ENCODE results near the gene SOCS3.
"Not testable (repeated sequence)": the region's sequence is repeated elsewhere in the genome, so short reads cannot be mapped to it uniquely, and the experiment has no call there.

The SOCS3 gene

DNA sequence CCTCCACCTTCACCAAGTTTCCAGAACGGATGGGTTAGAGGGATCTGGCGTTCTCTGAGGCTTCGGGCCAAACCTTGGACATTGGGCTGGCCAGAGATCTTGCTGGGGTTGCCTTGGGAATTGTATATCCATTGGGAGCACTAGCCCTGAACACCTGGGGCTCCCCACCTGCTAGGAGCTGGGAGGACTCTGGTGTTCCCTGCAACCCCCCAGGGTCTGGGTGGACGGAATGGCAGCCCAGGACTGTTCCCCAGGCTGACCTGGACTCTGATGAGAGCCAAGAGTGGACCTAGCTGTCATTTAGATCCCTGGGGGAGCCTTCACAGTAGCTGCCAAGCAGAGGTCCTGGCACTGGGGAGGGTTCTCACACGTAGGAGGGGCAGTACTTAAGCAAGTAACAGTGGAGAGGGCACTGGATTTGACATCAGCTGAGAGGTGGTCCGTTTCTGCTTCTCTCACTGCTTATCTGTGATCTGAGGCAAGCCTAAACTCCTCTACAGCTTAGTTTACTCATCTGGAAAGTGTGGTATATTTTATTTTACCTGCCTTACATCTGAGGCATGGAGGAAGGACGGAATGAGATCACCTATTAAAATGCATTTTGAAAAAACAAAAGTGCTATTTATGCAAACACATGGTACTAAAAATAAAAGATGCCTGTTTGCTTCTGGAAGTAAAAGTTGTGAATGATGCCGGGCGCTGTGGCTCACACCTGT, 11.7 kb downstream of the SOCS3 start:
- DNase-seq (ENCODE audit: low read depth), result no peak

DNA sequence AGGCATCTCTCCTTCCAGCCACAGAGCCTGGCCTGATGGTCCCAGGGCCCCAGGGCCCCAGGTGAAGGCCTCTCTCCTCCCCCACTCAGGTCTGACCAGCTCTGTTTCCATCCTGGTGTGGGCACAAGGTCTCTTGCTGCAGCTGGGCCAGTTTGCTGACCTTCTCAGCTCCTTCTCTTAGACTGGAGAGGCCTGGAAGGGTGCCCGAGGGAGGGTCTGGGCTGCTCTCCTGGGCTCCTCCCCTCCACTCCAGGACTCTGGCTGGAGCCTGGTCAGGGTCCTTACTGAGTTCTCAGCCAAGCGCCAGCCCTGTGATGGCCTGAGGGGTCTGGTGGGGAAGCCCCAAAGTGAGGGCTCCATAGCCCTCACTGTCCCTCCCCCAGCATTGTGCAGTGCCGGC, 12.4 kb downstream of the SOCS3 start:
- no peak for DNase-seq (ENCODE audit: low read depth)

DNA sequence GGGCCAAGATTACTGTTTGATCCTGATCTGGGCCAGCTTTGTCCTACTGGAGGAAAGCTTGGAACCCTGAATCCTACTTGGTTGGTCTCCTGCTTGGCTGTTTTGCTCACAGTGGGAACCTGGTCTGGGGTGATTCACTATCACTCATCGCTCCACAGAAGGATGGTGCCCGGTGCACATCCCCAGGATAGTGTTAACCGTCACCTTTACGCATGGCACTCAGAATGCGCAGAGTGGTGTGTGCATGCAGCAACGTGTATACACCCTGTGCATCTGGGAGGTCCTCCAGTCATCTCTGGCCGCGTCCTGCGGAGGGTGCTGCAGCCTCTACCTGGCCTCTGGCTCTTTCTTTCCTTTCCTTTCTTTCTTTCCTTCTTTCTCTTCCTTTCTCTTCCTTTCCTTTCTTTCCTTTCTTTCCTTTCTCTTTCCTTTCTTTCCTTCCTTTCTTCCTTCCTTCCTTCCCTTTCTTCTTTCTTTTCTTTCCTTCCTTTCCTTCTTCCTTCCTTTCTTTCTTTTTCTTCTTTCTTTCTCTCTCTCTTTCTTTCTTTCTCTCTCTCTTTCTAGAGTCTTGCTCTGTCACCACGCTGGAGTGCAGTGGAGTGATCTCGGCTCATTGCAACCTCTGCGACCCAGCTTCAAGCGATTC, 13.1 kb downstream of the SOCS3 start:
- DNase-seq (ENCODE audit: low read depth), result no peak

DNA sequence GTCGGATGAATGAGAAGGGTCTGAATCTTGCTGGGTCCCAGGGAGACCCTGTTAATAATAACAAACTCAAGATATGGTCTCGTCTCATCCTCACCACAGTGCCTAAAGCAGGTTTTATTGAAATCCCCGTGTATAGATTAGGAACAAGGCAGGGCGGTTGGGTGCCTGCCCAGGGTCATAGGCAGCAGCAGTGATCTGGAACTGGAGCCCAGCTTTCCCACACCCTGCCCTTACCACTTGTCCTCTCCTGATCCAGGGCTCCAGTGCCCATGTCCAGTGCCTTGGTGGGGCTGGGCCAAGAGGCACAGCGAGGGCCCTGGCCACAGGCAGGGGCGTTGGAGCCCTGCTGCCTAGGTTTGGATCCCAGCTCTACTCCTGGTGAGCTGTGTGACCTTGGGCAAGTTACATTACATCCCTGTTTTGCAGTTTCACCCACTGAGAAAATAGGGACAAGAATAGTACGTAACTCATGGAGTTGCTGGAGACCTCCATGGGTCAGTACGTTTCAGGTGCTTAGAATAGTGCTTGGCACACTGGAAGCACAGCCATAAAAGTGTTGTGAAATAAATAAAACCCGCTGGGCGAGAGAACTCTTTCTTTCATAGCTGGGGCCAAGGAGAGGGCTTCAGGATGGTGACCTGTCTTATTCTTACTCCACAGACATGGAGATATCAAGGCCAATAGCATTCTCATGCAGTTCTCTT, 13.9 kb downstream of the SOCS3 start:
- DNase-seq (ENCODE audit: low read depth), result no peak

DNA sequence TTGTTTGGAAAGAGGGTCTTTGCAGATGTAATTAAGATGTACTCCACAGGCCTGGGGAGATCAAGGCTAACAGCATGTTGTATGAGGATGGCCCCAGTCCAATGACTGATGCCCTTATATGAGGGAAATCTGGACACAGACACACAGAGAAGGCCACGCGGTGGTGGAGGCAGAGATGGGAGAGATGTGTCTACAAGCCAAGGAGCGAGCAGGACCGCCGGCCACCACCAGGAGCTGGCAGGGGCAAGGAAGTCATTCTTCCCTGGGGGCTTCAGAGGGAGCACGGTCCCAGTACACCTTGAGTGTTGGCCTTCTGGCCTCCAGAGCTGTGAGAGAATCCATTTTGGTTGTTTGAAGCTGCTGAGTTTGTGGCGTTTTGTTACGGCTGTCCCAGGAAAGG, 14.7 kb downstream of the SOCS3 start:
- no peak for DNase-seq (ENCODE audit: low read depth)

DNA sequence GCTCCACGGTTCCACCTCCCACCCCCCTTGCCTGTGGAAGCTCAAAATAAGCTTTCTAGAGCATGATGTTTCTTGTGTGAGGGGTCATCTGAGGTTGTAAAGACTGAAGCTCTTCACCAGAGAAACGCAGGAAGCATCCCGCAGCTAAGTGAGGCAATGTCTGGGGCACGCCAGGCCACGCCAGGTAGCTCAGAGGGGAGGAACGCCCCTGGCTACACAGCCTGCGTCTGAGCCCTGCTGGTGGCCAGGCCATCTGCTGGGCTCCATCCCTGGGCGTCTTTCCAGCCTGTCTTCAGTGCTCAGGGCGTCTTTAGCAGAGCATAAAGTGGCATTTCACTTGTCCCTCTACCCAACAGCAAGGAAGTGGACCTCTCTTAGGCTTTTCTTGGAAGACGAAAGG, 15.2 kb downstream of the SOCS3 start:
- DNase-seq (ENCODE audit: low read depth), result no peak

DNA sequence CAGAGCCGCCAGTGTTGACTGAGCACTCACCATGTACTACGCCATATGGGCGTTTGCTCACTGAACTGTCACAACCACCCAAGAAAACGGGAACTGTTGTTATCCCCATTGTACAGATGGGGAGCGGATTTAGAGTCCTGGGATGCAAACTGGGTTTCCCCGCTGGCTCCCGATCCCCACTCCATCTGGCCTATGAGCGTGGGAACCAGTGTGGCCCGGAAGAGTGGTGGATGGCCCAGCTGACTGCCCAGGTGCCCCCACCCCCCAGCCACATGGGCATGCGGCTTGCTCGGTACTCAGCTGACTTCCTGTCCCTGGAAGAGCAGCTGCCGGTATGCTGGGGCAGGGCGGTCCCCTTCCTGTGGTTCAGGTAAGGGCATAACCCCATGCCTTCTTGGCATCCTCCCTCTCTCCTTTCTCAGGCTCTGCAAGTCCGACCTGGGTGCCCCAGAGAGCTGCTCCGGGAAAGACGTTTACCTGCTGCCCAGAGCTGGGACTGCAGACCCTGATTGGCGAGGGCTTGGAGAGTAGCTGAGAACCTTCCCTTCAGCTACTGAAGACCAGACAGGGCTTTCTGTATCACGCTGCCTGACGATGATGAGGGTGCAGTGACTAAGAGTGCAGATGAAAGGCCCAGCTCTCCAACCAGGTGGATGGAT, 16.2 kb downstream of the SOCS3 start:
- DNase-seq (ENCODE audit: low read depth), result no peak

DNA sequence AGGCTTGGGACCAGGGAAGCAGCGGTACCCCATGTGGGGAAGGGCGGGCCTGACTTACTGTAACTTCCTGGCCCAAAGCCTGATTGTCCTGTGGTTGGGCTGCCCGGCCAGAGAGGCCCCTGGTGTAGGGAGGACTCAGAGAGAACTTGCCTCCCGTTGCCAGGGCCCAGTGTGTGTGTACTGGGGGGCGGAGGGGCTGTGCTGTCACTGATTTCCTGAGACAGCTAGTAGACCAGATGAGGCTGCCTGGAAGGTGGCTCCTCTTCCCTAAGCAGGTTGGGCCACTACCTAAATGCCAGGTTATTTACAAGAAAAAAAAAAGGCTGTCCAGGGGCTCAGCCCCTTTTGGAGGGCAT, 16.7 kb downstream of the SOCS3 start:
- DNase-seq (ENCODE audit: low read depth), result peak; percentile 79

DNA sequence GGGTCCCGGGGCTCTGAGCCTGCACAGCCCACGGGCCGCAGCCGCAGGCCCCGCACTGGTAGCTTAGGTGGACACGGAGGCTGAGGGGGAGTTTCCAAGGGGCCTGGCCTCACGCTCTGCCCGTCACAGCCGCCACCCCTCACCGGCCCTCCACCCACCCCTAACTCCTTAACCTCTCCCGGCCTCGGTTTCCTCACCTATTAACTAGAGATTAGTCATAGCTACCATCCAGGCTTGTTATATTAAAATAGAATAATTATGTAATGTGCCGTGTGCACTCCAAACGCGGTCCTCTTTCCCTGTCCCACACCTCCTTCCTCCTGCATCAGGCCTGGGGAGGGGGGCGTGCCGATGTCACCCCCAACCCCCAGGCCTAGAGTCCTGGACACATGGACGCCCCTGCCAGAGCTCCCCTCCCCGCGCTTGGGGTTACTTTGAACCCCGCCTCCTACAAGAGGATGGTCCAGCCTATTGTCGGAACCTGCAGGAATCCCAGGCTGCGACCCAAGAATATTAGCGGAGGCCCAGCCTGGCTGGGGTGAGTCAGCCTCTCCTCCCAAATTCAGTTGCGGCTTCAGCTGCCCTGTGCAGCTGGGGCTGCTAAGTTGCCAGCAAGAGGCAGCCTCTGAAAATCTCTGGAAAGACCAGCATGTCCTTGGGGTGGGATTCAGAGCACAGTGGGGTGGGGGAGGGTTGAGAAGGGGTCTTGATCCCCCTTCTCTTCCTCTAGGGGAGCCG, 17.3 kb downstream of the SOCS3 start:
- peak; percentile 87 for DNase-seq (ENCODE audit: low read depth)

DNA sequence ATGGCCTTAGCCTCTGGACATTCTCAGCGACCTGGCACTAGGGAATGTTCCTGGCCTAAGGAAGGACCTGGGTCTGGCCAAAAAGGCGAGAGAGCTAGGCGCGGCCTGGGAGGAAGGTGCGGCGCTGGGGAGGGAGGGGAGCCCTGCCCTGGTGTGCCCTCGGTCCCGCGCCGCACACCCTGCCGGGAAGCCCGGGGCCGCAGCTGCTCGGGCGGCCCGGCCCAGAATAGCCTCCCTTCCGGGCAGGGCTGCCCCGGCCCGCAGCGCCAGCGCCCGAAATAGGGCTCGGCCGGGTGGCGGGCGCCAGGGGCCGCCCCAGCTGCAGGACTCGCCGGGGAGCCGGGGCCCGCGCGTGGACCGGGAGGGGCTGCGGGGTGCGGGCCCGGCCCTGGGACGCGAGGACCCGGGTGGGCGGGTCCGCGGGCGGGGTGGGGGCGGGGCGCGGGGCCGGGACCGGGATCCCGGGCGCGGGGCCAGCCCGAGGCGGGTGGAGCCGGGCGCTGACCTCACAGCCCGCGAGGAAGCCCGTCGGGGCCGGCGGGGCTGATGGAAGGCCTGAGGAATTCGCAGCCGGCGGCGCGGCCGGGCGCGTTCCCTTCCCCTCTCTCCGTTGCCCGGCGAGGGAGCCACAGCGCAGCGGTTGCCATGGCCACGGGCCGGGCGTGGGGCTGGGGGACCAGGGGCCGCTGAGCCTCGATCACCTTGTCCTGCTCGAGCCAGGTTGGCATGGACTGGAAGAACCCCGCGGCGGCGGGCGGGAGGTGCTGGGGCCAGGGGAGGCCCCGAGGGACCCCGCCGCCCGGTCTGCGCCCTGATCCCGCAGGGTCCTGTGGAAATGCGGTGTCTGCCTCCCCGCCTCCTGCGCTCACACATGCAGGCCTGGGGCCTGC, 18.1 kb downstream of the SOCS3 start:
- no peak for DNase-seq (ENCODE audit: low read depth)

DNA sequence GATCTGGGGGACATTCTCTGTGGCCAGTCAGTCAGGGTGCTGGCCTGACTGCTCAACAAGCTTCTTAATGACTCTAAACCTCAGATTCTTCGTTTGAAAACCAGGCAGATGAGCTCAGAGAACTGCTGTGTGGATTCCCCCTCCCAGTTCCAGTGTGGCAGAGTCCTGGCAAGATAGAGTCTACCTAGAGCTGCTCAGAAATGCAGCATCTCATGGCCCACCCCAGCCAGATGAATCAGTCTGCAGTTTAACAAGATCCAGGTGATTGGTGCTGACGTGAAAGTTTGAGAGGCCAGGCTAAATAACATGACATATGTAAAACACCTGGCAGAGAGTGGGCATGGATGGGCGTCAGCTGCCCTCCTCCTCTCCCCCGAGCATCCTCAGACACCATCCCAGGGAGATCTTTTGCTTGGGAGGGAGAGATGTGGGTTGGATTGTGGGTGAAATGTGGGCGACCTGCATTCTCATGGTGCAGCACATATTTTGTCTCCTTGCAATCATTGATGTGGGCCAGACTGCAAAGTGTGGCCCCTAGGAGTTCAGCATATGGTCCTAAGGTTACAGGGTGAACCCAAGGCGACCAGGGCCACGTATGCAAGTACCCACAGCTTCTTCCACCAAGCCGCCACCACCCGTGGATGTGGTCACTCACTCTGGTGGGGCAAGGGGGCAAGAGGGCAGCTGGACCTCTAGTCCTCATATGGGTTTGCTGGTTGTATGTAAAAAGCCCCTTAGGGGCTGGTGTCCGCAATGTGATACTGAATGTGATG, 19.5 kb downstream of the SOCS3 start:
- DNase-seq (ENCODE audit: low read depth), result no peak

DNA sequence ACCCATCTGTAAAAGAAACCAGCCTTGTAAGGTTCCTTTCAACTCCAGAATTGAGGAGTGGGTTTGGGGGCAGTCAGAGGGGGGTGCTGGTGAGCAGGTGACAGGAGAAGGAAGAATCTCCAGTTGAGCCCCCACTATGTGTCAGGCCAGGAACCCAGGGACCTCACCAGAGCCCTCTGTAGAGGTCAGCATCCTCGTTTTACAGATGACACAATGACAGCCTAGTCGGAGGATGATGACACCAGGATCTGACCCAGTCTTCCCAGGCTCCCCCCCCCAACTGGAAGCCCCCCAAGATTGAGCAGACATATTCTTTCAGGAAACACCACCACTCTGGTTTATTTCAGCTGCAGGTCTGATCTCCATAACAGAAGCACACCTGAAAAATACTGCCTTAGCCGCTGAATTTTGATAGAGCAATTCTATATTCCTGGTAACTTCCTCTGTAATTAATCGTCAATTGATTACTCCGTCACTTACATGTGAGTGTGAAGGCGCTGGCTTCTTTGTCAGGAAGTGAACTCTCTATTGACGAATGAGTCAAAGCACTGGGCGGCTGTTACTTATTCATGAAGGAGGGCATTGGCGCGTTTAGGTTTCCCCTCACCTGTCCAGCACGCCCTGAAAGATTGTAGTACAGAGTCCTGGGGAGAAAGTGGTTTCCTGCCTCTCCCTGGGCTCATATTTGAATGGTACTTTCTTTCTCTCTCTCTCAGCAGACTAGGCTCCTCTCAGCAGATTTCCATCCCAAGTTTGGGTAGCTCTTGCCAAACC, 21.2 kb downstream of the SOCS3 start:
- DNase-seq (ENCODE audit: low read depth), result no peak

DNA sequence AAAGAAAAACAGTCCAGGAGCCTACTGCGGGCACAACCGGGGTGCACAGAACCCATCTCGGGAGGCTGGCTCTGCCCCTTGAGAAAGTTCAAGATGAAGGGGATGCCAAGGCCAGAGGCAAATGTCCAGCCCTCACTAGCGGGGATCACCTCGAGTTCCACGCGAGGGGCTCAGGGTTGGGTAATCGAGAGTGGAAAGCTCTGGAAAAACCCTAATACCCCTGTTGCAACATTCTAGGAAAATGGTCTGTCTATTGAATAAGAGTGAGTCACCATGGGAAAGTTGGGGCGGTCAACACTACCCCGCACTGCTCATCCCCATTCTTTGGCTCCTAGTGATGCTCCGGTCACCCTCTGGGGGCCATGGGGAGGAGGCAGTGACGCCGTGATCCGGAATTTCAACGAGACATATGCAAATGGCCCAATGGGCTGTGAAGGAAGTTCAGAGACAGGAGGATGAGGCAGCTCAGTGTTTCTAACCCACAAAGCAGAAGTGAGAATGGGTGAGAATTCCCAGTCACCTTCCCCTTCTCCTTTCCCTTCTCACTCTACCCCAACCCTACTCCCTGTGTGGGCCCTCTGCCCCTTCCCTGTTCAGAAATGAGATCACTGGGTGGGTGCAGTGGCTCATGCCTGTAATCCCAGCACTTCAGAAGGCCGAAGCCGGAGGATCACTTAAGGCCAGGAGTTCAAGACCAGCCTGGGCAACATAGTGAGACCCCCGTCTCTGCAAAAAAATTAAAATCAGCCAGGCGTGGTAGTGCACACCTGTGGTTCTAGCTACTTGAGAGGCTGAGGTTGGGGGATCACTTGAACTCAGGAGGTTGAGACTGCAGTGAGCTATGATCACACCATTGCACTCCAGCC, 22.4 kb downstream of the SOCS3 start:
- DNase-seq (ENCODE audit: low read depth), result peak; percentile 95

DNA sequence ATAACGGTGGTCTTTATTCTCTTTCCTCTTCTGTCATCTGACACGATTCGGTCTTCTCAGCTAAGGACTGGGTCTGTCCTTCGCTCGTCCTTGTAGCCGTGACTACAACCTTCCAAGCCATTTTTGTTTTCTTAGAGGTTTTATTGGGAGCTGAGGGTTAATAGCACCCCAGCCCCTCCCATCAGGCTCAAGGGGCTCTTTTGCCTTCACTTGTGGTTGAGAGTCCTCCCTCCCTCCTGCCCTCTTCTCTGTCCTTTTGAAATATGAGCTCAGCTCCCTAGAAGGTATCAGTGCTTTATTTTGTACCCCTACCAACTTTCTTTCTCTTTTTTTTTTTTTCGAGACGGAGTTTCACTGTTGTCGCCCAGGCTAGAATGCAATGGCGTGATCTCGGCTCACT, 24.7 kb downstream of the SOCS3 start:
- DNase-seq (ENCODE audit: low read depth), result no peak

DNA sequence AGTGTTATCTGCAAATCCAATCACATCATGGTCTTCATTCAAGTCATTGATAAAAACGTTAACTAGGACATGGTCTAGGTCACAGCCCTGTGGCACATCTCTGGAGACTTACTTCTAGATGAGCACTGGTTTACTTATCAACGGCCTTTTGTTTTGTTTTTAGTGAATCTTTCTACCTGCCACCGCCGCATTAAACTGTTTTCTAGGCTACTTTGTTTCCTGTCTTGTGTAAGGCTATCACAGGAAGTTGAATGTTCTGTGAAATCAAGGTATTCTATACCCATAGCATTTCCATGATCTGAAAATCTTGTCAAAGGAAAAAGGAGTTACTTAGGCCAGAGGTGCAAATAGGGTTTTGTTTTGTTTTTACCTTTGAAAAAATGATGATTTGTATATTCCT, 26.9 kb downstream of the SOCS3 start:
- DNase-seq (ENCODE audit: low read depth), result no peak

DNA sequence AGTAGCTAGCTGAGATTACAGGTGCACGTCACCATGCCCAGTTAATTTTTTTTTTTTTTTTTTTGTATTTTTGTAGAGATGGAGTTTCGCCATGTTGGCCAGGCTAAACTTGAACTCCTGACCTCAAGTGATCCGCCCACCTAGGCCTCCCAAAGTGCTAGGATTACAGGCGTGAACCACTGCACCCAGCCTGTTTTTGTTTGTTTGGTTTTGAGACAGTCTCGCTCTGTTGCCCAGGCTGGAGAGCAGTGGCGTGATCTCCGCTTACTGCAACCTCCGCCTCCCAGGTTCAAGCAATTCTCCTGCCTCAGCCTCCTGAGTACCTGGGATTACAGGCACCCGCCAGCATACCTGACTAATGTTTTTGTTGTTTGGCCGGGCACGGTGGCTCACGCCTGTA, 28.5 kb downstream of the SOCS3 start:
- not testable (repeated sequence) for DNase-seq (ENCODE audit: low read depth)

DNA sequence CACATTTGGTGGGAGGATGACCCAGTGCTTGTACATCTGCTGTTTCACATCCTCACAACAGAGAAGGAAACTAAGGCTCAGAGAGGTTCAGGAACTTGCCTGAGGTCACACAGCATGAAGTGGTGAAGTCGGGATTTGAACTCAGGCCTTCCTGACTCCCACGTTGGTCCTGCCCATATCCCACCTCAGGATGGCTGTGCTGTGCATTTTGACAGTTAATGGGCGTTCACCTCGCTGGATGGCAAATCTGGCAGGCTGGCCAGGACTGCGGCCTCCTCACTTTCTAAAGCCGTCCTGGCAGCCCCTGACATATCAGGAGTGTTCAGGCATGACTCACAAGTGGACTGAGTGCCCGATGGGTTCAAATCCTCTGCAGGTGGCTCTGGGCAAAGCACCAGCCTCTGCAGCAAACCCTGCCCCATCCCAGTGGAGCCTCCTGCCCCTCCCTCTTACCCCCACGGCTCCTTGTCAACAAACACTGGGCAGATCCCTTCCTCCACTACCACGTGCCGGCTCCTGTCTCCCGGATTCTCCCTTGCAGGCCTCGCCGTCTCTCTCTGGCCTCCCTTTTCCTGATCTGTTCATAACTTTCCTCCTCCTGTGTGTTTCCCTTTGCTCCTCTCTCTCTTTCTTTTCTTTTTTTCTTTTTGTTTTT, 29.2 kb downstream of the SOCS3 start:
- no peak for DNase-seq (ENCODE audit: low read depth)
